ENCODE data around the gene SAMD11.

Gene SAMD11

DNA sequence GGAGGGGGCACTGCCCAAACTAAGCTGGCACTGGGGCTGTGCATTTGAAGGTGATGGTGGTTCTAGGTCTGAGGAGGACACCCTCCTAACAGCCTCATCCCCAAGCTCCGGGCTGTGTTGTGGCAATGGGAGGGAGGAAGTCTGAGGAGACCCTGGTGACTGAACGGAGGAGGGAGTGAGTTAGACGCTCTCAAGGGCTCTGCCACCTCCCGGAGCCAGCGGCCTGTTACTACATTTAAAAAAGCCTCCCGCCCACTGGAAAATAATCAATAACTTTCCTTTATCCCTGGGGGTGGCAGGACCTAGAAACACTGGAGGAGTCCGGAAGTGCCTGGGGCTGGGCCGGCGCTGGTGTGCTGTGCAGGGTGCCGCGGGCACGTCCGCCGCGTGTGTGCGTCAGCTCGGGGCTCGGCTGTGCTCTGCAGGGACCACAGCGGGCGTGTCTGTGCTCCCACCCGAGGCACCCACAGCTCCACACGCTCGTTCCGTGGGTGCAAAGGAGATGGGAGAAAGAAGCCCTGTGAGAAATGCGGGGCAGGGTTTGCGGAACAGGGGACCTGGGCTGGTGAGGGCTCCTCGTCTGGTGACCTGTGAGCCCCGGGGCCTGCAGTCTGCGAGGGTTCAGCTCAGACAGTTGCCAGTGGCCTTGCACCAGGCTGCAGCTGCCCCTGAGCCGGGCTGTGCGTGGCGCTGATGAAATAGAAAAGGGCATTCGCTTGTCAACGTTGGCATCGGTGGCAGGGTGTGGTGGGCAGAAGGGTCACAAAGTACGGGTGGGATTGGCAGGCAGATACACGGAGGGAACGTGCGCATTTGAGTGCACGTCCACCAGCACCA, 5.3 kb downstream of the SAMD11 start:
- Histone ChIP-seq H3K79me2 (ENCODE audit: insufficient read depth, low read length) (no peaks in the 10 kb centered on the region), H3F3A (ENCODE audit: low read depth) (no peaks in the 10 kb centered on the region), H3K36me3 (ENCODE audit: insufficient read depth, low read length) (no peaks in the 10 kb centered on the region), H2AFZ (ENCODE audit: low read length) (no peak overlapping the region), H3K9me2 (replicated peaks; ENCODE audit: low read depth, low read length) (no peaks in the 10 kb centered on the region), H3K9ac (ENCODE audit: low read depth, low read length, poor library complexity, severe bottlenecking) (no peak overlapping the region), H4K20me1 (ENCODE audit: insufficient read depth, low read length, poor library complexity, severe bottlenecking) (no peaks in the 10 kb centered on the region), H3K4me3 (ENCODE audit: low read length, poor library complexity, severe bottlenecking) (no peak overlapping the region), H3K4me2 (ENCODE audit: low read depth, low read length, poor library complexity, severe bottlenecking) (no peak overlapping the region), H3K4me1 (ENCODE audit: insufficient read depth, low read length, poor library complexity, severe bottlenecking) (peaks cover 22% of the 10 kb centered on the region), H3K9me3 (ENCODE audit: insufficient read depth, low read depth, low read length) (no peaks in the 10 kb centered on the region), H3K27me3 (ENCODE audit: insufficient read depth, low read length, poor library complexity, severe bottlenecking) (no peaks in the 10 kb centered on the region)
- no peak for TF ChIP-seq EZH2phosphoT487 (IDR thresholded peaks at IDR 0.05; ENCODE audit: borderline replicate concordance)
- TF ChIP-seq, protein P1, sequence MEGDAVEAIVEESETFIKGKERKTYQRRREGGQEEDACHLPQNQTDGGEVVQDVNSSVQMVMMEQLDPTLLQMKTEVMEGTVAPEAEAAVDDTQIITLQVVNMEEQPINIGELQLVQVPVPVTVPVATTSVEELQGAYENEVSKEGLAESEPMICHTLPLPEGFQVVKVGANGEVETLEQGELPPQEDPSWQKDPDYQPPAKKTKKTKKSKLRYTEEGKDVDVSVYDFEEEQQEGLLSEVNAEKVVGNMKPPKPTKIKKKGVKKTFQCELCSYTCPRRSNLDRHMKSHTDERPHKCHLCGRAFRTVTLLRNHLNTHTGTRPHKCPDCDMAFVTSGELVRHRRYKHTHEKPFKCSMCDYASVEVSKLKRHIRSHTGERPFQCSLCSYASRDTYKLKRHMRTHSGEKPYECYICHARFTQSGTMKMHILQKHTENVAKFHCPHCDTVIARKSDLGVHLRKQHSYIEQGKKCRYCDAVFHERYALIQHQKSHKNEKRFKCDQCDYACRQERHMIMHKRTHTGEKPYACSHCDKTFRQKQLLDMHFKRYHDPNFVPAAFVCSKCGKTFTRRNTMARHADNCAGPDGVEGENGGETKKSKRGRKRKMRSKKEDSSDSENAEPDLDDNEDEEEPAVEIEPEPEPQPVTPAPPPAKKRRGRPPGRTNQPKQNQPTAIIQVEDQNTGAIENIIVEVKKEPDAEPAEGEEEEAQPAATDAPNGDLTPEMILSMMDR (conservative IDR thresholded peaks at IDR 0.05; ENCODE audit: low read length) = no peak

DNA sequence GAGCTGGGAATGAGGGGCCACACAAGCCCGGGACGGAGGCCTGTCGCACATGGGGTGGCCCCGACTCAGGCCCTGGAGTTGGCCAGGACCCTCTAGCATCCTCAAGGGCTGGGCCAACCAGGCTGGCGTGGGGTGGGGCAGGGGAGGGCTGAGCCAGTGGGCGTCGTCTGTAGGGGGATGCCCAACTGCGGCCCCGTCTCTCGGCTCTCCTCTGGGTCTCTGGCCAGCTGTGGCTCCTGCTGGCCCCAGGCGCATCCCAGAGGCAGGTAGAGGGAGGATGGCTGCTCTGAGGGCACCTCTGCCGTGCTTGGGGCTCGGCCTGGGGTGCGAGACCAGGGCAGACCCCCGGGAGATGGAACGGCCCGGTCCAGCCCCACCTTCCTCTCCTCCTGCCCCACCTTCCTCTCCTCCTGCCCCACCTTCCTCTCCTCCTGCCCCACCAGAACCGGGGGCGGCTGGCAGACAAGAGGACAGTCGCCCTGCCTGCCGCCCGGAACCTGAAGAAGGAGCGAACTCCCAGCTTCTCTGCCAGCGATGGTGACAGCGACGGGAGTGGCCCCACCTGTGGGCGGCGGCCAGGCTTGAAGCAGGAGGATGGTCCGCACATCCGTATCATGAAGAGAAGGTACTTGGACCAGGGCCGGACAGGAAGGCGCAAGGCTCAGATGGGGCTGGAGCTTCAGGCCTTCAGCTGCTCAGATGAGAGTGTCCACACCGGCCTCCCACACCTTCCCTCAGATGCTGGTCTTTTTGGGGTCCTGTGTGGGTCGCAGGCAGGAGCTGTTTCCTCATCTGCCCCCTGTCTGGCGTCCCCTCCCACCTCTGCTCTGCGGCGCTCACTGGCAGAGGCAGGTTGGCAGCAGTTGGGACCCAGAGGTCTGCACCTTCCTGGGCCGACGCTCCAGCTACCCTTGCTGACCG, 6.2 kb downstream of the SAMD11 start:
- H3K4me1 ChIP-seq (ENCODE audit: insufficient read depth, low read length, poor library complexity, severe bottlenecking) = peaks cover 22% of the 10 kb centered on the region
- H3K4me3 ChIP-seq (ENCODE audit: low read length, poor library complexity, severe bottlenecking) = no peak overlapping the region
- no peaks in the 10 kb centered on the region for H3K36me3 ChIP-seq (ENCODE audit: insufficient read depth, low read length)
- H3K9me3 ChIP-seq (ENCODE audit: insufficient read depth, low read depth, low read length) = no peaks in the 10 kb centered on the region
- no peaks in the 10 kb centered on the region for H3K79me2 ChIP-seq (ENCODE audit: insufficient read depth, low read length)
- no peaks in the 10 kb centered on the region for H3K9me2 ChIP-seq (replicated peaks; ENCODE audit: low read depth, low read length)
- H3F3A ChIP-seq (ENCODE audit: low read depth) = no peaks in the 10 kb centered on the region
- H3K4me2 ChIP-seq (ENCODE audit: low read depth, low read length, poor library complexity, severe bottlenecking) = no peak overlapping the region
- TF ChIP-seq, protein P1 (conservative IDR thresholded peaks at IDR 0.05; ENCODE audit: low read length) = no peak
- TF ChIP-seq EZH2phosphoT487 (IDR thresholded peaks at IDR 0.05; ENCODE audit: borderline replicate concordance) = no peak
- H3K27me3 ChIP-seq (ENCODE audit: insufficient read depth, low read length, poor library complexity, severe bottlenecking) = no peaks in the 10 kb centered on the region
- no peaks in the 10 kb centered on the region for H4K20me1 ChIP-seq (ENCODE audit: insufficient read depth, low read length, poor library complexity, severe bottlenecking)
- no peak overlapping the region for H3K9ac ChIP-seq (ENCODE audit: low read depth, low read length, poor library complexity, severe bottlenecking)
- H2AFZ ChIP-seq (ENCODE audit: low read length) = no peak overlapping the region

DNA sequence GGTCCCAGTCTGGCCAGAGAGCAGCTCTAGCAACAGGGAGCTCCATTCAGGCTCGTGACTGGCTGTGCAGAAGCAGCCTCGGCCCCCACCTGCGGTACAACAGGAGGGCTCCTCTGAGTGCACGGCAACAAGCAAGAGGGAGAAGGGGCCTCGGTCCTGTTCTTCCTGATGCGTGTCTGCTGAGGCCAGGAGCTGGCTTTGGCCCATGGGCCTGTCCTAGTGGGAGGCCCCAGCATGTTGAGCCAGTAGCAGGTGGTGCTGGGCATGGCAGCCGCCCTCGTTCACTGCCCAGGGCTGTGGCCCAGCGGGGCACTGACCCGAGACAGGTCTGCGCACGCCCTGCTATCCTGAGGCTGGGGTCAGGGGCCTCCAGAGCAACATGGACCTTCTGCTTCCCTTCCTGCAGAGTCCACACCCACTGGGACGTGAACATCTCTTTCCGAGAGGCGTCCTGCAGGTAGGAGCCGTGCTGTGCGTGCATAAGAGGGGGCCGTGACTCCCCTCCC, 7.0 kb downstream of the SAMD11 start:
- H3F3A ChIP-seq (ENCODE audit: low read depth) = no peaks in the 10 kb centered on the region
- H3K9ac ChIP-seq (ENCODE audit: low read depth, low read length, poor library complexity, severe bottlenecking) = no peak overlapping the region
- no peak overlapping the region for H3K4me3 ChIP-seq (ENCODE audit: low read length, poor library complexity, severe bottlenecking)
- H3K79me2 ChIP-seq (ENCODE audit: insufficient read depth, low read length) = no peaks in the 10 kb centered on the region
- H3K36me3 ChIP-seq (ENCODE audit: insufficient read depth, low read length) = no peaks in the 10 kb centered on the region
- H3K27me3 ChIP-seq (ENCODE audit: insufficient read depth, low read length, poor library complexity, severe bottlenecking) = no peaks in the 10 kb centered on the region
- H3K9me3 ChIP-seq (ENCODE audit: insufficient read depth, low read depth, low read length) = no peaks in the 10 kb centered on the region
- H2AFZ ChIP-seq (ENCODE audit: low read length) = no peak overlapping the region
- TF ChIP-seq, protein P1 (conservative IDR thresholded peaks at IDR 0.05; ENCODE audit: low read length) = no peak
- H3K9me2 ChIP-seq (replicated peaks; ENCODE audit: low read depth, low read length) = no peaks in the 10 kb centered on the region
- no peaks in the 10 kb centered on the region for H4K20me1 ChIP-seq (ENCODE audit: insufficient read depth, low read length, poor library complexity, severe bottlenecking)
- no peak overlapping the region for H3K4me2 ChIP-seq (ENCODE audit: low read depth, low read length, poor library complexity, severe bottlenecking)
- peaks cover 21% of the 10 kb centered on the region for H3K4me1 ChIP-seq (ENCODE audit: insufficient read depth, low read length, poor library complexity, severe bottlenecking)
